ENCODE data around the gene PPIG.

DNA sequence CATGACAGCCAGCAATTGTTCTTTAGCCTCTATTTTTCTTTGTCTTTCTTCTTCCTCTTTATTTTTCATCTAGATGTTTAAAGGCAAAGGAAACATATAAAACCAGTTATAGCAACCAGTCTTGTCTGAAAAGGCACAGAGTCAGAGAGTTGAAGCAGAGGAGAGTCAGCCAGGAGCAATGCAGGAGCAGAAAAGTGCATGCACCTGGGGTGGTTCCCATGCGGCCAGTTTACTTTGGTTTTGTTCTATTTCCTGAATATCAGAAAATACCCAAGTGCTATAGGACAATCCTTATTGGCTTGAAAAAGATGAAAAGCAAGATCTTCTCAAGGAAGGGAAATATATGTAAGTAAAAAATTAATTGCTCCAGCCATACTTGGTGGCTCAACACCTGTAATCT, 65.1 kb downstream of the PPIG start:
- TF ChIP-seq POLR2AphosphoS5 (IDR thresholded peaks at IDR 0.05) (no peak), POLR2A (IDR thresholded peaks at IDR 0.05) (no peak)
- TF ChIP-seq, protein P1, sequence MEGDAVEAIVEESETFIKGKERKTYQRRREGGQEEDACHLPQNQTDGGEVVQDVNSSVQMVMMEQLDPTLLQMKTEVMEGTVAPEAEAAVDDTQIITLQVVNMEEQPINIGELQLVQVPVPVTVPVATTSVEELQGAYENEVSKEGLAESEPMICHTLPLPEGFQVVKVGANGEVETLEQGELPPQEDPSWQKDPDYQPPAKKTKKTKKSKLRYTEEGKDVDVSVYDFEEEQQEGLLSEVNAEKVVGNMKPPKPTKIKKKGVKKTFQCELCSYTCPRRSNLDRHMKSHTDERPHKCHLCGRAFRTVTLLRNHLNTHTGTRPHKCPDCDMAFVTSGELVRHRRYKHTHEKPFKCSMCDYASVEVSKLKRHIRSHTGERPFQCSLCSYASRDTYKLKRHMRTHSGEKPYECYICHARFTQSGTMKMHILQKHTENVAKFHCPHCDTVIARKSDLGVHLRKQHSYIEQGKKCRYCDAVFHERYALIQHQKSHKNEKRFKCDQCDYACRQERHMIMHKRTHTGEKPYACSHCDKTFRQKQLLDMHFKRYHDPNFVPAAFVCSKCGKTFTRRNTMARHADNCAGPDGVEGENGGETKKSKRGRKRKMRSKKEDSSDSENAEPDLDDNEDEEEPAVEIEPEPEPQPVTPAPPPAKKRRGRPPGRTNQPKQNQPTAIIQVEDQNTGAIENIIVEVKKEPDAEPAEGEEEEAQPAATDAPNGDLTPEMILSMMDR (IDR thresholded peaks at IDR 0.05), result no peak

Data from gastroesophageal sphincter (tissue), 3 donors.